ENCODE results near the gene OR2A14.
"Not testable (repeated sequence)": the region's sequence is repeated elsewhere in the genome, so short reads cannot be mapped to it uniquely, and the experiment has no call there.

Gene OR2A14

DNA sequence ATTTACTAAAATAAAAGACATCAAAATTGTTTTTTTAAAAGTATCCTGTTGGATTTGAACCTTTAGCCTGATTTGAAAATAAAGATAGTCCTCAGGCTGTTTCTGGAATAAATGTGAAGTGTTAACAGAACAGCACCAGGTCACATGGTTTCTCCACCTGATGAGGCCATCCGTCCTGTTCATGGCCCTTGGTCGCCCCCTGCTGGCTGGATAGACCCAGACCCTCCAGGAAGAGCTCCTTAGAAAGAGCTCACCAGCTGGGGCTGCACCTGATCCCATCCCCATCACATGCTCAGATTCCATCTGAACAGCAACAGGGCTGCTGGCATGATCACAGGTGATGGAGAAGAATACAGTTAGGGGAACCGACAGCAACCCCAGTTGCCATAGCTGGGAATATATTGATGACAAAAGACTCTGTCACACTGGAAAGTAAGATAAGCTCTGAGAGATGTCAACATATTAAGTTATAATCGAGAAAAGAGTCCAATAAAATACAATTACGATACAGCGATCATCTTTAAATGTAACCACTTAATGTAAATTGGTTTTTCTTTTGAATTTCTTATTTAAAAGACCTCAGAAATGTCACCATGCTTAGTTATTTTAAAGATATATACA lies 4.8 kb downstream of the OR2A14 start:
- TF ChIP-seq, protein P1, sequence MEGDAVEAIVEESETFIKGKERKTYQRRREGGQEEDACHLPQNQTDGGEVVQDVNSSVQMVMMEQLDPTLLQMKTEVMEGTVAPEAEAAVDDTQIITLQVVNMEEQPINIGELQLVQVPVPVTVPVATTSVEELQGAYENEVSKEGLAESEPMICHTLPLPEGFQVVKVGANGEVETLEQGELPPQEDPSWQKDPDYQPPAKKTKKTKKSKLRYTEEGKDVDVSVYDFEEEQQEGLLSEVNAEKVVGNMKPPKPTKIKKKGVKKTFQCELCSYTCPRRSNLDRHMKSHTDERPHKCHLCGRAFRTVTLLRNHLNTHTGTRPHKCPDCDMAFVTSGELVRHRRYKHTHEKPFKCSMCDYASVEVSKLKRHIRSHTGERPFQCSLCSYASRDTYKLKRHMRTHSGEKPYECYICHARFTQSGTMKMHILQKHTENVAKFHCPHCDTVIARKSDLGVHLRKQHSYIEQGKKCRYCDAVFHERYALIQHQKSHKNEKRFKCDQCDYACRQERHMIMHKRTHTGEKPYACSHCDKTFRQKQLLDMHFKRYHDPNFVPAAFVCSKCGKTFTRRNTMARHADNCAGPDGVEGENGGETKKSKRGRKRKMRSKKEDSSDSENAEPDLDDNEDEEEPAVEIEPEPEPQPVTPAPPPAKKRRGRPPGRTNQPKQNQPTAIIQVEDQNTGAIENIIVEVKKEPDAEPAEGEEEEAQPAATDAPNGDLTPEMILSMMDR (IDR thresholded peaks at IDR 0.05; ENCODE audit: insufficient read depth, low read depth, low read length, missing control alignments) = peak; percentile 94
- H3K4me3 ChIP-seq (ENCODE audit: low read depth, low read length) = no peak overlapping the region
- peak; percentile 87 for DNase-seq (ENCODE audit: low read depth)

DNA sequence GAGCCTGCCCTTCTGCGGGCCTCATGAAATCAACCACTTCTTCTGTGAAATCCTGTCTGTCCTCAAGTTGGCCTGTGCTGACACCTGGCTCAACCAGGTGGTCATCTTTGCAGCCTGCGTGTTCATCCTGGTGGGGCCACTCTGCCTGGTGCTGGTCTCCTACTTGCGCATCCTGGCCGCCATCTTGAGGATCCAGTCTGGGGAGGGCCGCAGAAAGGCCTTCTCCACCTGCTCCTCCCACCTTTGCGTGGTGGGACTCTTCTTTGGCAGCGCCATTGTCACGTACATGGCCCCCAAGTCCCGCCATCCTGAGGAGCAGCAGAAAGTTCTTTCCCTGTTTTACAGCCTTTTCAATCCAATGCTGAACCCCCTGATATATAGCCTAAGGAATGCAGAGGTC lies 6.6 kb downstream of the OR2A14 start:
- H3K4me3 ChIP-seq (ENCODE audit: low read depth, low read length); DNase-seq (ENCODE audit: low read depth): not testable (repeated sequence)

DNA sequence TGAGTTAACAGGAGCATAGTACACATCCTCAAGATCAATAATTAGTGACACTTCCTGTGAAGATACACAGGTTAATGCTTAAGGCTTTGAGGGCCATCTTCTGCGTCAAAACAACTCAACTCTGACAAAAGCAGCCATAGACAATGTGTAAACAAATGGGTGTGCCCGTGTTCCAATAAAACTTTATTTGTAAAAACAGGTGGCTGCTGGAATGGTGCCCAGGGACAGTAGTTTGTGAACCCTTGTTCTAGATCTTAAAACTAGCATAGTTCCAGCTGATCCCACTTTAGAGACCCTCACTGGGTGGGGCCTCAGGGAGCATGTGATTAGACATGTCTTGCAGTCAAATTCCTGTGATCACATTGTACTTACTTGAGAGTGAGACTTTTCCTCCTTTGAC lies 7.8 kb downstream of the OR2A14 start:
- no peak overlapping the region for H3K4me3 ChIP-seq (ENCODE audit: low read depth, low read length)
- TF ChIP-seq, protein P1 (IDR thresholded peaks at IDR 0.05; ENCODE audit: insufficient read depth, low read depth, low read length, missing control alignments) = no peak
- DNase-seq (ENCODE audit: low read depth) = no peak

DNA sequence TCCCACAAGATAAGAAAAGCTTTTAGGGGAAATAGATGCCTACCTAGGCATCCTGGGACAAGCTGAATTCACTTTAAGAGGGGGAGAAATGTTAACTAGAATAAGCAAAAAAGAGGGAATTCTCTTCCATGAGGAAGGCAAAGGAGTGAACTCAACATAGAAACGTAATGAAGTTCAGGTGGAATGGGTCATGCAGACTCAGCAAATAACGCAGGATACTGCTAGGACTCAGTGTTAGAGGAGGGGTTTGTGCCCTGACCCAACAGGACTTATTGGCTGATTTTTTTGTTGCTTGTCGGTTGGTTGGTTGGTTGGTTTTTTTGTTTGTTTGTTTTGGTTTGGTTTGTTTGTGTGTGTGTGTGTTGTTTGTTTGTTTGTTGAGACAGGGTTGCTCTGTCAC lies 9.3 kb downstream of the OR2A14 start:
- DNase-seq (ENCODE audit: low read depth) = no peak
- no peak overlapping the region for H3K4me3 ChIP-seq (ENCODE audit: low read depth, low read length)
- TF ChIP-seq, protein P1 (IDR thresholded peaks at IDR 0.05; ENCODE audit: insufficient read depth, low read depth, low read length, missing control alignments) = no peak

DNA sequence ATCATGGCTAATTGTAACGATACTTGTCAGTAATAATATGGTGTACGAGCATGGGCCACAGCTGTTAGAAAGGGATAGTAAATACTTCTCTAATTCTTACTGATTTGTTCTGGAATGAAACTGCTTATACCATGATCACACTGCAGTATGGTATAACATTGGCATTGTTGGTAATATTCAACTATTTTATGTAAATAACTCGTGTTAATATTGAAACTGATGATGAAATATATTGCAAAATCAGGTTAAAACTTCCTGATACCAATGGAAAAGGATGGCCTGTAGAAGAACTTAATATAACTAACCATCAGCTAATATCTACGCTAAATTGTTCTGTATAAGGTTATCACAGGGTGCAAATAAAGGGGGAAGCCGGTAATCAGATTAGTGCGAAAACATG lies 10.3 kb downstream of the OR2A14 start:
- no peak for DNase-seq (ENCODE audit: low read depth)
- TF ChIP-seq, protein P1 (IDR thresholded peaks at IDR 0.05; ENCODE audit: insufficient read depth, low read depth, low read length, missing control alignments) = no peak
- no peak overlapping the region for H3K4me3 ChIP-seq (ENCODE audit: low read depth, low read length)

DNA sequence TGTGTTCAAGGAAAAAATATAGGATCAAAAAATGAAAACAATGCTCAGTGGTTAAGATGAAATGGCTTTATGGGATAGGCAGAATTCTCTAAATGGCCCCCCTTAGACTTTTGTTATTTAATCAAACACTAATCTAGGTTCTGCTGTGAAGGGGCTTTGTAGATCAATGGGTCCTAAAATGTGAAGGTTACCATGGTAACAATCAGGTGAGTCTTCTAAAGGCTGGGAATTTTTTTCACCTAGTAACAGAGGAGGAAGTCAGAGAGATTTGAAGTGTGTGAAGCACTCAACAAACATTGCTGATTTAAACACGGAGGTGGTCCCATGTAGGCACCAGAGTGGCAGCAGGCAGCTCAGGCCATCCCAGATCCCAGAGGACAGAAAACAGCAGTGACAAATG lies 11.1 kb downstream of the OR2A14 start:
- TF ChIP-seq, protein P1 (IDR thresholded peaks at IDR 0.05; ENCODE audit: insufficient read depth, low read depth, low read length, missing control alignments) = no peak
- no peak for DNase-seq (ENCODE audit: low read depth)
- no peak overlapping the region for H3K4me3 ChIP-seq (ENCODE audit: low read depth, low read length)

DNA sequence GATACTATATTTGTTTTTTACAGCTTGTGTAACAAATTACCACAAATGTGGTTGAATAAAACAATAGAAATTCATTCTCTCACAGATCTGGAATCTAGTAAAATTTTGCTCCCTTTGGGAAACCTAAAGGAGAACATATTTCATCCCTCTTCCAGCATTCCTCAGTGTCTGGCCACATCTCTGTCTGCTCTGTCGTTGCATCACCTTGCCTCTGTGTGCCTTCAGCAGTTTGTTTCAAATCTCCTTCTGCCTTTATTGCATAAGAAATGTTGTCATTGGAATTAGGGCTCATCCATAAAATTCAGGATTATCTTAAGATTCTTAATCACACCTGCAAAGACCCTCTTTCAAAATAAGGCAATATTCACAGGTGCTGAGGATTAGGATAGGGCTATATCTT lies 14.5 kb downstream of the OR2A14 start:
- DNase-seq (ENCODE audit: low read depth) = no peak
- H3K4me3 ChIP-seq (ENCODE audit: low read depth, low read length) = no peak overlapping the region
- TF ChIP-seq, protein P1 (IDR thresholded peaks at IDR 0.05; ENCODE audit: insufficient read depth, low read depth, low read length, missing control alignments) = no peak
